Thoracic aorta (tissue), 2 donors: ENCODE data around the gene PPP6C. TPM values are rescaled to one million over a fixed set of nuclear protein-coding genes. Genes with fewer than 3 reads are reported as not detected.
"Not testable (repeated sequence)": the region's sequence is repeated elsewhere in the genome, so short reads cannot be mapped to it uniquely, and the experiment has no call there.

Source experiments
- ATAC-seq: fragments of 150-250 bp; one replicate; pipeline ENCODE4 v1.8.0; 2017; ENCODE audit warnings: low read depth; ENCODE audit not compliant: insufficient number of reproducible peaks, low FRiP score
- DNase-seq: peaks from one replicate; pipeline ENCODE4 v3.0.0-alpha.2; 2020; ENCODE audit warnings: low spot score
- H3K27ac ChIP-seq, 2 donors: fragments of 200-600 bp; sonication (generic); 1 replicate in 1 of 2; 2 replicates in 1 of 2; pipeline ENCODE4 v1.5.1; 2016; ENCODE audit warnings: mild to moderate bottlenecking in 2 of 2, moderate library complexity in 2 of 2
- H3K27me3 ChIP-seq: fragments of 200-600 bp; sonication (generic); replicated peaks from 2 replicates; pipeline ENCODE4 v1.6.0; 2016; ENCODE audit warnings: mild to moderate bottlenecking; ENCODE audit not compliant: insufficient read depth
- H3K36me3 ChIP-seq: fragments of 200-600 bp; sonication (generic); one replicate; pipeline ENCODE4 v1.5.1; 2016
- H3K4me1 ChIP-seq, 2 donors: fragments of 200-600 bp; sonication (generic); 1 replicate in 1 of 2; 2 replicates in 1 of 2; pipeline versions ENCODE4 v1.5.1 to v1.6.0; 2016; ENCODE audit warnings: low read depth in 2 of 2, mild to moderate bottlenecking in 1 of 2; ENCODE audit not compliant: control insufficient read depth in 1 of 2
- H3K4me3 ChIP-seq: fragments of 200-600 bp; sonication (generic); 2 replicates; pipeline ENCODE4 v1.5.1; 2016; ENCODE audit warnings: mild to moderate bottlenecking
- H3K9me3 ChIP-seq: fragments of 200-600 bp; sonication (generic); 2 replicates; pipeline ENCODE4 v1.5.1; 2016
- CTCF ChIP-seq: fragments of 200-600 bp; sonication (generic); IDR thresholded peaks from one replicate; pipeline ENCODE4 v1.5.1; 2019; ENCODE audit warnings: antibody characterized with exemption
- total RNA-seq, 2 donors: library from RNA; depleted of rRNA; stranded (reverse); fragments of >200 nt; gene quantifications; one replicate each; pipeline versions ENCODE4 v1.1.0 to v1.2.3, GENCODE V29; 2016

PPP6C gene
- total RNA-seq, 2 donors from 2014 or later = 33.9 to 34.9 TPM

DNA sequence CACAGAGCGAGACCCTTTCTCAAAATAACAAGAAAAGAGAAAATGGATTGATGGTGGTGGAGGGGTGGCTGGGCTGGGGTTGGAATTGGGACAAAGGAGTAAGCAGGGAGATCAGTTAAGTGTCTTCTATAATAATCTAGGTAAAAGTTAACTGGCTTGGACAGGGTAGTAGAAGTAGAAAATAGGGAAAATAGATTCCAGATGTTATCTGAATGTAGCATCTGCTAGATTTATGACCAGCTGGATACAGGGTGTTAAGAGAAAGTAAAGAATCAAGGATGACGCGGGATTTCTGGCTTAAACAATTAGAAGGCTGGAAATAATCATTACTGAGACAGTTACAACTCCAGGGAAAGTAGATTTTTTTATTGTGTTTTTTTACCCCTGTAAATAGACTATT, 13.0 kb downstream of the PPP6C start:
- TF ChIP-seq CTCF = no peak
- H3K27me3 ChIP-seq = no peaks in the 10 kb centered on the region
- DNase-seq (no peak), ATAC-seq (no peak)
- no peaks in the 10 kb centered on the region for H3K36me3 ChIP-seq
- no peak overlapping the region for H3K27ac ChIP-seq
- no peak overlapping the region for H3K4me3 ChIP-seq
- H3K4me1 ChIP-seq = peaks cover 15 to 17% of the 10 kb centered on the region in 2 donors
- no peaks in the 10 kb centered on the region for H3K9me3 ChIP-seq

DNA sequence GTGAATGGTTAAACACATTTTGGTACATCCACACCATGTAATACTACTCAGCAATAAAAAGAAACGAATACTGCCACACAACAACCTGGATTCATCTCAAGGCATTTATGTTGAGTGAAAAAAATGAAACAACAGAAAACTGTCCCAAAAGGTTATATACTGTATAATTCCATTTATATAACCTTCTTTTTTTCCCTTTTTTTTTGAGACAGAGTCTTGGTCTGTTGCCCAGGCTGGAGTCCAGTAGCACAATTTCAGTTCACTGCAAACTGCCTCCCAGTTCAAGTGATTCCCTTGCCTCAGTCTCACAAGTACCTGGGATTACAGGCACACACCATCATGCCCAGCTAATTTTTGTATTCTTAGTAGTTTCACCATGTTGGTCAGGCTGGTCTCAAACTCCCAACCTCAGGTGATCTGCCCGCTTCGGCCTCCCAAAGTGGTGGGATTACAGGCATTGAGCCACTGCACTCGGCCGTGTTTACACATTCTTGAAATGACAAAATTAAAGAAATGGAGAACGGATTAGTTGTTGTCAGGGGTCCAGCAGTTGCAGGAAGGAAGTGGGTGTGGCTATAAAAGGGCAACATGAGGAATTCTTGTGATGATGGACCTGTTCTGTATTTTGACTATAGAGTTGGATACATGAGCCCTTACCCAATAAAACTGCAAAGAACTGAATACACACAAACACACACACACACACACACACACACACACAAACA, 17.4 kb downstream of the PPP6C start:
- Histone ChIP-seq H3K4me1 (peaks cover 16 to 21% of the 10 kb centered on the region in 2 donors), H3K9me3 (no peaks in the 10 kb centered on the region), H3K4me3 (peak overlapping the region; percentile 18), H3K36me3 (no peaks in the 10 kb centered on the region), H3K27ac (peak overlapping the region; percentile 67 to 70), H3K27me3 (no peaks in the 10 kb centered on the region)
- no peak for ATAC-seq
- DNase-seq = no peak
- no peak for TF ChIP-seq CTCF

- Histone ChIP-seq H3K4me1 (peaks cover 26 to 36% of the 10 kb centered on the region in 2 donors), H3K4me3 (no peak overlapping the region), H3K27ac (no peak overlapping the region), H3K36me3 (no peaks in the 10 kb centered on the region), H3K9me3 (no peaks in the 10 kb centered on the region), H3K27me3 (no peaks in the 10 kb centered on the region)
- no peak for ATAC-seq
- DNase-seq = no peak
- no peak for TF ChIP-seq CTCF
Measured at GRCh38 chr9:125169895-125170294, 19.7 kb downstream of the PPP6C start.

DNA sequence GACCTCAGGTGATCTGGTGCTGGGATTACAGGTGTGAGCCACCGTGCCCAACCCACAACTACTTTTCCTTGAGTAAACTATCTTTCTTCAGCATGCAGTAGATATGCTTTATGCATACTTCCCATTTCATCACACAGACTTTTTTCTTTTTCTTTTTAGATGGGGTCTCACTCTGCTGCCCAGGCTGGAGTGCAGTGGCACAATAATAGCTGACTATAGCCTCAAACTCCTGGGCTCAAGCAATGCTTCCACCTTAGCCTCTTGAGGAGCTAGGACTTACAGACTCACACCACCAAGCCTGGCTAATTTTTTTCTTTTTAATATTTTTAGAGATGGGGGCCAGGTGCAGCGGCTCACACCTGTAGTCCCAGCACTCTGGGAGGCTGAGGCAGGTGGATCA, 22.8 kb downstream of the PPP6C start:
- Histone ChIP-seq H3K4me1 (peaks cover 10 to 32% of the 10 kb centered on the region in 2 donors), H3K9me3 (no peaks in the 10 kb centered on the region), H3K4me3 (no peak overlapping the region), H3K36me3 (peaks cover 4% of the 10 kb centered on the region), H3K27me3 (no peaks in the 10 kb centered on the region), H3K27ac (peak overlapping the region; percentile 60 to 91)
- no peak for TF ChIP-seq CTCF
- DNase-seq = no peak
- ATAC-seq = no peak

- not testable (repeated sequence) for H3K36me3 ChIP-seq, H3K4me3 ChIP-seq, ATAC-seq, H3K9me3 ChIP-seq, H3K27ac ChIP-seq, DNase-seq, H3K27me3 ChIP-seq
- H3K4me1 ChIP-seq = peaks cover 8 to 49% of the 10 kb centered on the region in 2 donors
Measured at GRCh38 chr9:125162891-125163290, 26.7 kb downstream of the PPP6C start.
